GM18873 (cell line): Measurements from ENCODE around the gene RNF224.
A peak's percentile ranks its signal among the peaks of the same experiment; 100 is the strongest.
"Not testable (repeated sequence)": the region's sequence is repeated elsewhere in the genome, so short reads cannot be mapped to it uniquely, and the experiment has no call there.

Experiments used
- ATAC-seq: cut with Tn5 transposase; IDR thresholded peaks from one replicate; pipeline ENCODE4 v1.9.1; 2021; ENCODE audit warnings: mild to moderate bottlenecking, moderate library complexity, moderate number of reproducible peaks; ENCODE audit not compliant: unreplicated experiment, low FRiP score

The RNF224 gene

DNA sequence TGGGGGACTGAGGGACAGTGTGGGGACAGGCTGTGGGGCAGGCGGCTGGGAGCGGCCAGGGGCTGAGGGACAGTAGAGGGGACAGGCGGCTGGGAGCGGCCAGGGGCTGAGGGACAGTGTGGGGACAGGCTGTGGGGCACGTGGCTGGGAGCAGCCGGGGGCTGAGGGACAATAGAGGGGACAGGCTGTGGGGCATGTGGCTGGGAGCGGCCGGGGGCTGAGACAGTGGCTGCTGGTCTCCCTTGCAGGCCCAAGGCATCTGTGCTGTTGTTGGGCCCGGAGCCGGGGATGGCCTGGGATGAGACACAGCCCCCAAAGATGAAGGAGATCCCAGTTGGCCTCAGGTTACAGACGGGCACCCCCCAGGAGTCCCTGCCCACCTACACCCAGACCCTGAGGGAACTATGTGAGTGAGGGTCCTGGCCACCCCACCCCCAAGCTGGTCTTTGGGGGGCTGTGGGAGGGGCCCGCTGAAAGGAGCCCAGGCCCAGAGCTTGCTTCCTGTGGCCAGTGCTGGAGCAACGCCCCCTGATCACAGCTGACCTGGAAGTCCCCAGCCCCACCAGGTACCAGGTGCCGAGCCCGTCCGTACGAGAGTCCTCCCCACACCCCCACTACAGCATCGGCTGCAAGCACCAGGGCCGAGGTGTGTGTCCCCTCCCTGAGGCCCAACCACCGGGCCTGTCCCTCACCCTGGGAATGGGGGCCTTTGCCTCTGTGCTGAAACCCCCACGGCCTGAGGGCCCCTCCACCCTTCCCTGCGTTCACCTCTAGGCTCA, 24.4 kb downstream of the RNF224 start:
- no peak for ATAC-seq

- no peak for ATAC-seq
Measured at GRCh38 chr9:137252555-137253506, 25.5 kb downstream of the RNF224 start.

DNA sequence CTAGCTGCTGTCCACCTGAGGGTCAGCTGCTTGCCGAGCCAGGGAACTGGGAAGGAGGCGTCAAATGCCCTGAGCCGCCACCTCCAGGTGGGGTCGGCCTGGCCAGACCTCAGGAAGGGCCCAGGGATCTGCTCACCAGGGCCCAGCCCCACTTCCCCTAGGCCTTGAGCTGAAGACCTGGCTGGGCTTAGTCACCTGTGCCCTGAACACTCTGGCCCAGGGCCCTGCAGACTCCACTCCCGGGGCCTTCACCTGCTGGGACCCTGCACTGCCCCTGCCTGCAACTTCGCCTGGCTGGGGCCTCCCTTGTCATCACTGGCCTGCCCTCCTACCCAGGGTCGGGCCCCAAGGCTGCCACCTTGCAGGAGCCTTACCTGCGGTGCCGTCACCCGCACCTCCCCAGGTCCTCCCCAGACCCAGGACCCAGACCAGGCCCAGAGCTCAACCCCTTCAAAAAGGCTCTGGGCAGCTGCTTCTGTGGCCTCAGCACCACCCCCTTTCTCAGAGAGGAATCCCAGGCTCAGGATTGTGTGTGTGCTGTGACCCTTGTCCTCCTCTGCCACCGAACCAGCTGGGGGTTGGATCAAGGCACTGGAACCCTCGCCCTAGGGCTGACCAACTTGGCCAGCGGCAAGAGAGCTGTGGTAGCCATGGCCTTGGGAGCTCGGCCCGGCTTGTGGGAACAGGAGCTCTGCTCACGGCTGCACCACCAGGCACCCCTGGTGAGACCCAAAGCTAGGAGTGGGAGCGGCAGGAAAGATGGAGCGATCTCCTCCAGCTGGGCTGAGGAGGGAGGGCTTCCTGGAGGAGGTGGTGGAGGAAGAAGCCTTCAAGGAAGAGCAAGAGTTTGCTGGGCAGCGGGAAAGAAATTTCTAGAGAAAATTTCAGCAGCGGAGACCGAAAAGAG, 26.7 kb downstream of the RNF224 start:
- ATAC-seq = no peak

- ATAC-seq = peak; percentile 50
Measured at GRCh38 chr9:137254624-137255447, 27.5 kb downstream of the RNF224 start, which contains the start of gene NELFB. Gene NELFB, plus strand, starts transcription at chr9:137255327.

DNA sequence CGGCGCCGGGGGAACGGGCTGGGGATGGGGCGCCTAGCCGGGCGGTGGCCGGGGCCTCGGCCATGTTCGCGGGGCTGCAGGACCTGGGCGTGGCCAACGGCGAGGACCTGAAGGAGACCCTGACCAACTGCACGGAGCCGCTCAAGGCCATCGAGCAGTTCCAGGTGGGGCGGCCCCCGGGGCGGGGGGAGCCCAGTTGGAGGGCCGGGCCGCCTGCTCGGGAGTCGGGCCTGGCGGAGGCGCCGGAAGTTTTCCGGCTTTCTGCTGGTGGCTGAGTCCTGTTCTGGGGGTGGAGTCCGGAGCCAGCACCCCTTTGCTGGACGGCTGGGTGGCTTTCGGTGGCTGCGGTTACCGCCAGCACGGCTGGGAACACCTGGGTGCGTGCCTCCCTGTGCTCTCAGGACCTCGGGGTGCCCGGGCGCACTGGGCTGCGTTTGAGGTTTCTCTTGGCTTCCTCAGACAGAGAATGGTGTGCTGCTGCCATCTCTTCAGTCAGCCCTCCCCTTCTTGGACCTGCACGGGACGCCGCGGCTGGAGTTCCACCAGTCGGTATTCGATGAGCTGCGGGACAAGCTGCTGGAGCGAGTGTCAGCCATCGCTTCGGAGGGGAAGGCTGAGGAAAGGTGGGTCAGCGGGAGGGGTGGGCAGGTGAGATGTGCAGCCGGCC, 28.3 kb downstream of the RNF224 start:
- ATAC-seq = no peak

DNA sequence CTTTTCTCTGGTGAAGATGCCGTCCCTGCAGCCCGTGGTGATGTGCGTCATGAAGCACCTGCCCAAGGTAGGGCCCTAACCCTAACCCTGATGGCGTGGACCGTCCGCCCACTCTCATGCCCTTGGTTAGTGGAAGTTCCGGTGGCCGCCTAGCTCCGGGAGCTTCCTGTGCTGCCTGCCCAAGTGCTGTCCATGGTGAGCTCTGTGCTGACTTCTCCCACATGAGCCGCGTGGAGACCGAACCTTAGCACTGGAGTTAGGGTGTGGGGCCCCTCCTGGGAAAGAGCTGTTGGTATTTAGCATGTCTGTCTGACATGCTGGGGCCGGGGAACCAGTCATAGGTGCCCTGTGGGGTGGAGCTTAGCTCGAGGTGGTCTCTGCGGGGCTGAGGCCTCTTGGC, 29.1 kb downstream of the RNF224 start:
- ATAC-seq = no peak

DNA sequence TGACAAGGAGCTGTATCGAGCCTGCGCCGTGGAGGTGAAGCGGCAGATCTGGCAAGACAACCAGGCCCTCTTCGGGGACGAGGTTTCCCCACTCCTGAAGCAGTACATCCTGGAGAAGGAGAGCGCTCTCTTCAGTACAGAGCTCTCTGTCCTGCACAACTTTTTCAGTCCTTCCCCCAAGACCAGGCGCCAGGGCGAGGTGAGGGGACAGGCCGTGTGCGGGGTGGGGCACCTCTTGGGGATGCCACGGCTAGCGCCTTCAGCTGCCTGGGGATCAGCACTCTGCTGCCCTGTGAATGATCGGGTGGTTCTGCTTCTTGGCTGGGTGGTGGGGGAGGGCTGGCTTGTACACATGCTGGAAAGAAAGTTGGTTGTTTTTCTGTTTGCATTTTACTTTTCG, 29.6 kb downstream of the RNF224 start:
- ATAC-seq = no peak

DNA sequence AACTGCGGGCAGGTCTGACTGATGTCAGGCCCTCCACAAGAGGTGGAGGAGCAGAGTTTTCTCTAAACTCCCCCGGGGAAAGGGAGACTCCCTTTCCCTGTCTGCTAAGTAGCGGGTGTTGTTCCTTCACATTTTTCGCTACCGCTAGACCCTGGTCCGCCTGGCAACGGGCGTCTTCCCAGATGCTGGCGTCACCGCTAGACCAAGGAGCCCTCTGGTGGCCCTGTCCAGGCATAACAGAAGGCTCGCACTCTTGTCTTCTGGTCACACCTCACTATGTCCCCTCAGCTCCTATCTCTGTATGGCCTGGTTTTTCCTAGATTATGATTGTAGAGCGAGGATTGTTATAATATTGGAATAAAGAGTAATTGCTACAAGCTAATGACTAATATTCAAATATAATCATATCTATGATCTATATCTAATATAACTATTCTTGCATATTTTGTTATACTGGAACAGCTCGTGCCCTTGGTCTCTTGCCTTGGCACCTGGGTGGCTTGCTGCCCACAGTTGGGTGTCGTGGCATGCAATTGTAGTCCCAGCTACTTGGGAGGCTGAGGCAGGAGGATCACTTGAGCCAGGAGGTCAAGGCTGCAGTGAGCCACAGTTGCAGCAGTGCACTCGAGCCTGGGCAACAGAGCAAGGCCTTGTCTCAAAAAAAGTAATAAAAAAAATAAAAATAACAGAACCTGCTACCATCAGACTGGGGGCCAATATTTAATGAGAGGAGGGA, 35.0 kb downstream of the RNF224 start:
- not testable (repeated sequence) for ATAC-seq

GRCh38 chr9:137262909-137263285, 35.6 kb downstream of the RNF224 start:
- no peak for ATAC-seq

- no peak for ATAC-seq
Measured at GRCh38 chr9:137263506-137263905, 36.2 kb downstream of the RNF224 start.

- ATAC-seq = no peak
Measured at GRCh38 chr9:137264067-137264466, 36.8 kb downstream of the RNF224 start.

GRCh38 chr9:137265496-137266161, 38.3 kb downstream of the RNF224 start:
- no peak for ATAC-seq

DNA sequence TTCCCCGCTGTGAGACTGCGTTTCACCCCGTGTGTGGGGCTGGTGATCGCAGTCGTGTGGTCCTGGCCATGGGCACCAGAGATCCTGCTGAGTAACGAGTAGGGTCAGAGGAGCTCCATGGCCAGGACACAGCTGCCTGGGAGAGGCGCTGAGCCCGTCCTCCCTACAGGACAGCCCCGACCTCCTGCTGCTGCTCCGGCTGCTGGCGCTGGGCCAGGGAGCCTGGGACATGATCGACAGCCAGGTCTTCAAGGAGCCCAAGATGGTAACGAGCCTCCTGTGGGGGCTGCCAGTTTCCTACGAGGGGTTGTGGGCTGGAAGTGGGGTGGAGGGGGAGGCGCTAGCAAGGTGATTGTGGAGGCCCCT, 38.8 kb downstream of the RNF224 start:
- no peak for ATAC-seq

DNA sequence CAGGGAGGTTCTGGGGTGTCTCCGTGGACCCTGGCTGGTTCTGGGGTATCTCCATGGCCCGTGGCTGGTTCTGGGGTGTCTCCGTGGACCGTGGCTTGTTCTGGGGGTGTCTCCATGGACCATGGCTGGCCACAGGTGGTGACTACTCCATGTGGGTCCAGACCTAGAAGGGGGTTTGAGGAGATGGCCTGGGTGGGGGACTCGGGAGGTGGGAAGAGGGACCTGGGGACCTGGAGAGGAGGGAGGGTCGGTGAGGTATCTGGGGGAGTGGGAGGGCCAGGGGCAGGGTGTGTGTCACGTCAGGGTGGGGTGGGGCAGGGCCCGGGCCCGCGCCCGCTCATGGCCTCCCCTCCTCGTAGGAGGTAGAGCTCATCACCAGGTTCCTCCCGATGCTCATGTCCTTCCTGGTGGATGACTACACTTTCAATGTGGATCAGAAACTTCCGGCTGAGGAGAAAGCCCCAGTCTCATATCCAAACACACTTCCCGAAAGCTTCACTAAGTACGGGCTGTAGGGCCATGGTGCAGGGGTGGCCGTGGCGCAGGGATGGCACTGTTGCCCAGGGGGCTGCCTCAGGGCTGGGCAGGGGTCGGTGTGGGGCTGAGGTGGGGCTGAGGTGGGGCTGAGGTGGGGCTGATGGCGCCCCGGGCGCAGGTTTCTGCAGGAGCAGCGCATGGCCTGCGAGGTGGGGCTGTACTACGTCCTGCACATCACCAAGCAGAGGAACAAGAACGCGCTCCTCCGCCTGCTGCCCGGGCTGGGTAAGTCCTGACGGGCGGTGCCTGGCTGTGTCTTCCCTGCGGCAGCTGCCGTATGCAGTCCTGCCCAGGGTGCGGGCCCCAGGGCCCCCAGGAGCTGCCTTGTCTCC, 39.5 kb downstream of the RNF224 start:
- no peak for ATAC-seq

- no peak for ATAC-seq
Measured at GRCh38 chr9:137267933-137268355, 40.6 kb downstream of the RNF224 start.

DNA sequence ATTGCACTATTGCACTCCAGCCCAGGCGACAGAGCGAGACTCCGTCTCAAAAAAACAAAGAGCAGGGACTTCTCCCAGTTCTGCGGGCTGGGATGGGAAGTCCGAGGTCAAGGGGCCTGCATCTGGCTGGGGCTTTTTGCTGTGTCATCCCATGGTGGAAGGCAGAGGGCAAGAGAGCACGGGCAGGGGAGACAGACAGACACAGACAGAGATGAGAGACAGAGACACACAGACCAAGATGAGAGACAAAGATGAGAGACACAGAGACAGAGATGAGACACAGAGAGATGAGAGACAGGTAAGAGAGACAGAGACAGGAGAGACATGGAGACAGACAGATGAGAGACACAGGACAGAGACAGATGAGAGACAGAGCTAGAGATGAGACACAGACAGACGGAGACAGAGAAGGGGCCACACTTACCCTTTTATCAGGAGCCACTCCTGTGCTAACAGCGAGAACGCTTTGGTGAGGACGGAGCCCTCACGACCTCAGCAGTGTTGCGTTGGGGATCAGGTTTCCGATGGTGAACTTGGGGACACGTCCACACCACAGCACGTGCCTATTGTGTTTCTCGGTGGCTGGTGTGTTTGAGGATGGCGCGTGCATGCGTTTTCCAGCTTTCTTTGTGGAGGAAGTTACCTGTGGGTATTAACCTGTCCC, 41.4 kb downstream of the RNF224 start:
- no peak for ATAC-seq
